Measurements from ENCODE around the gene SENP8. TPM values are rescaled to one million over a fixed set of nuclear protein-coding genes. Genes with fewer than 3 reads are reported as not detected.

Gene SENP8
- total and polyA plus RNA-seq, 4 donors: 0.67 to 1.0 (median 0.88) TPM

- H3K9ac ChIP-seq (ENCODE audit: low read depth in 1 of 2, low read length in 2 of 2): no peak overlapping the region
- TF ChIP-seq JUND (IDR thresholded peaks at IDR 0.05) (no peak), ATF3 (IDR thresholded peaks at IDR 0.05) (no peak), FOXA2 (IDR thresholded peaks at IDR 0.05) (no peak), CTCF (IDR thresholded peaks at IDR 0.05; ENCODE audit: low read depth, low read length, missing input control) (no peak), YY1 (IDR thresholded peaks at IDR 0.05) (no peak), TAF1 (conservative IDR thresholded peaks at IDR 0.05) (no peak), EGR1 (IDR thresholded peaks at IDR 0.05; ENCODE audit: low read depth in 2 of 2) (no peak), MAX (IDR thresholded peaks at IDR 0.05) (no peak), RAD21 (IDR thresholded peaks at IDR 0.05) (no peak), ZBTB33 (IDR thresholded peaks at IDR 0.05) (no peak), NR2F2 (IDR thresholded peaks at IDR 0.05) (no peak), FOXA1 (IDR thresholded peaks at IDR 0.05) (no peak), SP1 (IDR thresholded peaks at IDR 0.05) (no peak), RXRA (IDR thresholded peaks at IDR 0.05) (no peak), GABPA (IDR thresholded peaks at IDR 0.05 in 1 of 2, conservative IDR thresholded peaks at IDR 0.05 in 1 of 2) (no peak), REST (IDR thresholded peaks at IDR 0.05) (no peak), HNF4A (conservative IDR thresholded peaks at IDR 0.05) (no peak), HNF4G (IDR thresholded peaks at IDR 0.05) (no peak)
Observed at GRCh38 chr15:72174551-72175165, 56.5 kb downstream of the SENP8 start.

More at GRCh38 chr15:72174551-72175165, 56.5 kb downstream of the SENP8 start:
- whole genome bisulfite sequencing: 70% methylated on average over 5 of the region's 5 CpGs
- Histone ChIP-seq H3K9me3 (ENCODE audit: control insufficient read depth in 4 of 4, low read length in 3 of 4) (no peaks in the 10 kb centered on the region), H3K4me1 (ENCODE audit: control insufficient read depth in 4 of 4, insufficient read depth in 4 of 4, low read length in 3 of 4) (no peaks in the 10 kb centered on the region), H3K27ac (ENCODE audit: low read depth in 1 of 2, low read length in 2 of 2) (no peak overlapping the region), H3K36me3 (ENCODE audit: control insufficient read depth in 4 of 4, insufficient read depth in 3 of 4, low read depth in 1 of 4, low read length in 3 of 4) (no peaks in the 10 kb centered on the region), H3K27me3 (ENCODE audit: control insufficient read depth in 4 of 4, insufficient read depth in 4 of 4, low read length in 3 of 4) (peaks cover 0 to 8% (median 0%) of the 10 kb centered on the region in 4 donors), H3K4me3 (ENCODE audit: low read depth in 1 of 3, low read length in 3 of 3) (no peak overlapping the region)
- DNase-seq (ENCODE audit: low spot score): no peak
